K562 (cell line): ENCODE measurements around the gene C1orf174. TPM values are rescaled to one million over a fixed set of nuclear protein-coding genes. Genes with fewer than 3 reads are reported as not detected.

Experiments
- DPF2 ChIP-seq: fragments of 450-650 bp; IDR thresholded peaks from 2 replicates; pipeline ENCODE4 v1.6.1; 2016
- REST ChIP-seq, 2 experiments: fragments of 450-650 bp; formaldehyde crosslinking in 1 of 2; IDR thresholded peaks; 2 replicates each; pipeline versions ENCODE4 v1.4.0 to v1.6.1; 2014 to 2020; ENCODE audit warnings: mild to moderate bottlenecking in 2 of 2, borderline replicate concordance in 1 of 2, low read depth in 1 of 2
- TBP ChIP-seq: optimal IDR thresholded peaks from 2 replicates; pipeline ENCODE3; 2011; ENCODE audit warnings: low read depth, low read length, improper control_type of control experiment
- THRA ChIP-seq: fragments of 450-650 bp; IDR thresholded peaks from 2 replicates; pipeline ENCODE4 v1.6.1; 2017; ENCODE audit warnings: mild to moderate bottlenecking, moderate library complexity
- ZBTB40 ChIP-seq, 2 experiments: fragments of 450-650 bp in 1 of 2; sonication (generic) in 1 of 2; formaldehyde crosslinking in 1 of 2; IDR thresholded peaks; 2 replicates each; pipeline versions ENCODE4 v1.7.1 to v1.9.0; 2016 to 2022; ENCODE audit warnings: inconsistent platforms in 1 of 2, mild to moderate bottlenecking in 1 of 2, missing genetic modification reagents in 1 of 2
- ZNF655 ChIP-seq: fragments of 250-450 bp; sonication (Bioruptor Pico); IDR thresholded peaks from 2 replicates; pipeline ENCODE4 v1.5.0; 2021
- polyA plus RNA-seq, 8 experiments: library from polyadenylated mRNA; depleted of rRNA in 4 of 8; stranded (reverse) in 5 of 8; unstranded in 3 of 8; fragments of >200 nt; fragmentation: Nextera tagmentation in 2 of 8; fragmentation: Illumina TruSeq in 1 of 8; extraction: Ambion mirVana in 2 of 8; extraction: Trizol in 1 of 8; gene quantifications; 2 replicates each; pipeline versions ENCODE4 v1.2.1 to v1.2.3, GENCODE V29; 2011 to 2014; ENCODE audit warnings: inconsistent platforms in 1 of 8, missing spikeins in 1 of 8
- total RNA-seq, 7 experiments: library from RNA; depleted of rRNA in 6 of 7; stranded (reverse); fragments of >200 nt in 6 of 7; fragmentation: Illumina TruSeq in 2 of 7; extraction: Trizol in 2 of 7; gene quantifications; 2 replicates each; pipeline versions ENCODE4 v1.2.1 to v1.2.3, GENCODE V29; 2011 to 2021; ENCODE audit warnings: low replicate concordance in 1 of 7

The C1orf174 gene
- total and polyA plus RNA-seq, 9 of the 15 experiments (the other 6 are each of a cell fraction or from before 2014, with no cell fraction given) = 38.5 to 64.9 (median 45.4) TPM

GRCh38 chr1:3900969-3901529 lies 977 bp upstream of the C1orf174 start (continued):
- TF ChIP-seq ZBTB40 (IDR thresholded peaks at IDR 0.05) (no peak), ZBTB40 (CRISPR knock-in tag; IDR thresholded peaks at IDR 0.05) (no peak), DPF2 (no peak), REST (IDR thresholded peaks at IDR 0.05; ENCODE audit: borderline replicate concordance) (no peak), REST (CRISPR knock-in tag; IDR thresholded peaks at IDR 0.05; ENCODE audit: low read depth) (0 out of 2 replicates have a peak, but pooled peaks have one; percentile 23), TBP (peak; percentile 35), THRA (no peak), ZNF655 (CRISPR knock-in tag) (no peak)
